NT2/D1 (cell line): Measurements from ENCODE around the gene SVOP.

Experiments used
- DNase-seq: peaks from one replicate; pipeline ENCODE4 v3.0.0-alpha.2; 2011; ENCODE audit warnings: low read depth, low spot score
- H3K27me3 ChIP-seq: 2 replicates; pipeline ENCODE4 v1.6.0; 2011; ENCODE audit warnings: mild to moderate bottlenecking; ENCODE audit not compliant: insufficient read length, insufficient read depth
- H3K36me3 ChIP-seq: 2 replicates; pipeline ENCODE4 v1.6.1; 2011; ENCODE audit warnings: mild to moderate bottlenecking, low read length, mixed read lengths; ENCODE audit not compliant: insufficient read depth, insufficient read length
- H3K4me1 ChIP-seq: 2 replicates; pipeline ENCODE4 v1.5.1; 2011; ENCODE audit not compliant: insufficient read depth, insufficient read length
- H3K4me3 ChIP-seq: 2 replicates; pipeline ENCODE4 v1.5.1; 2011; ENCODE audit warnings: low read depth; ENCODE audit not compliant: insufficient read length
- H3K9ac ChIP-seq: 2 replicates; pipeline ENCODE4 v1.6.0; 2011; ENCODE audit warnings: low read depth; ENCODE audit not compliant: insufficient read length
- H3K9me3 ChIP-seq: 2 replicates; pipeline ENCODE4 v1.5.1; 2011; ENCODE audit warnings: mild to moderate bottlenecking, low read length; ENCODE audit not compliant: insufficient read depth
- SUZ12 ChIP-seq: IDR thresholded peaks from 2 replicates; pipeline ENCODE4 v1.6.1; 2011; ENCODE audit not compliant: insufficient read length, insufficient read depth; ENCODE audit errors: extremely low read depth
- YY1 ChIP-seq: IDR thresholded peaks from 2 replicates; pipeline ENCODE4 v1.6.1; 2011; ENCODE audit not compliant: insufficient read length, insufficient read depth
- ZNF274 ChIP-seq: IDR thresholded peaks from 2 replicates; pipeline ENCODE4 v1.6.1; 2011; ENCODE audit warnings: mild to moderate bottlenecking, low read depth, low read length

The SVOP gene

DNA sequence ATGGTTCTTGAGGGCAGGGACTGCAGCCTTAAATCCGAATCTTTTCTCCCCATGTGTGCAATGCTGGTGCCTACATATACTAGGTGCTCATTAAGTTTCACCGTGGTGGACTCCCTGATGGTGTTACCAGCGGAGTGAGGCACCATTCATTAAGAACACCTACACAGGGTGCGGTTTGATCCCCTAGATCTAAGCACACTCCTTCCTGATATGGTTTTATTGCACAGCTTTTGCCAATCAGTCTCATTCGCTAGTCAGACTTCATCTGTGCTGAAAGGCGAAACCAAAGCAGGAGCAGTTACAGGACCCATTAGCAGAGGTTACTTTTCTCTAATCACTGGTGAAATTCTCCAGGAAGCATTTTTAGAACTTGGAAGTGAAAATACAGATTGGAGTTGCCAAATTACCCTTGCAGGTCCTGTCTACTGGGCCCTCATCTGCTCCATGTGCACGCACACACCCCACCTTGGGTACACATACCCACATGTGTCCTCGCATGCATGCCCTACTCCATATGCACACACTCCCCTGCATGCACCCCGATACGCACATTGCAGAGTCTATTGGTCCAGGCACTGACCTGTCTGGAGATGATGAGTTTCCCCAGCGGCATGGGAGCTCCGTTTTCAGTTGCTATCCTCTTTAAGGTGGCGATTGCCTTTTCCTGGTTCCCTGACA, 82.5 kb downstream of the SVOP start:
- TF ChIP-seq YY1 = no peak
- TF ChIP-seq SUZ12 = no peak
- no peak for TF ChIP-seq ZNF274
- no peaks in the 10 kb centered on the region for H3K4me1 ChIP-seq
- no peak overlapping the region for H3K9ac ChIP-seq
- no peak overlapping the region for H3K4me3 ChIP-seq
- H3K36me3 ChIP-seq = no peaks in the 10 kb centered on the region
- no peaks in the 10 kb centered on the region for H3K9me3 ChIP-seq
- no peaks in the 10 kb centered on the region for H3K27me3 ChIP-seq
- DNase-seq = no peak

DNA sequence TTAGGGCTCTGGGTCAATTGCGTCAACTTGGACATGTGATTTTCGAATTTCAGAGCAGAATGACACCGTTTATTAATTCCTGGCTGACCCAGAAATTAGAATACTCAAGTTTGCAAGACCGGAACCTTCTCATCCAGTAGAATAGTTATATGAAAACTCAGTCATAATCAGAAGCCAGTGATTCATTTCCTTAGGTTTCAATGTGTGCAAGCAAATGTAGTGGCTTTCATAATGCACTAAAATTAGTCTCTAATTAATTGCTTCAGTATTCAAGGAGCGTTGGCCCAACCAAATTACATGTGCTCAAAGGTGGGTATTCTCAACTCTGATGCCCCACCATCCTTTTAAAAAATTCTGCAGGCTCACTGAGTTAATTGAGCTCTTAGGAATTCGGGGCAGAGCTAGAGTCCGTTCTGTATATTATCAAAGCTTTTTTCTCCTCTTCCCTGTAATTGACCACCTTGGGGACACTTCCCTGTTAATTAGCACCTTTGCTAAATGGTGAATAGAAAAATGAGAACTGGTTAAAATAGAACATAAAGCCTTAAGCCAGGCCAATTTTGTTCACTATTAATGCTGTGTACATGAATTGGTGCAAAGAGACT, 85.6 kb downstream of the SVOP start:
- Histone ChIP-seq H3K36me3 (no peaks in the 10 kb centered on the region), H3K27me3 (no peaks in the 10 kb centered on the region), H3K9ac (no peak overlapping the region), H3K4me1 (no peaks in the 10 kb centered on the region), H3K9me3 (no peaks in the 10 kb centered on the region), H3K4me3 (no peak overlapping the region)
- TF ChIP-seq ZNF274 (no peak), YY1 (no peak), SUZ12 (no peak)
- no peak for DNase-seq

DNA sequence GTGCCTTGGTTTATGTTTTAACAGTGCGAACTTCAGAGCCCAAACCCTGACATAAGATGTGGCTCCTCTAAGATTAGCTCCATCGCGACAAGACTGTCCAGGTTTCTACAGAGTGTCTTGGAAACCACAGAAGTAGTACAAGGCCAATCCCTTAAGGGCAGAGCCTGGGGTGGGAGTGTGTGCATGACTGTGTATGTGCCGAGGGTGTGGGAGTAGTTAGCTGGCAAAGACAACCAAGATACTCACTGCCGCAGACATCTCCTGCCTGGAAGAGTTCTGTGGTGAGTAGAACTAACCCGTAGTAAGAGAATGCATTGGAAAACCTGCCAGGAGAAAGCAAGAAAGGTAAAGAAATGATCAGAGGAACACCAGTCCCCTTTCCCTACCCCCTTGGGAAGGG, 86.9 kb downstream of the SVOP start:
- H3K27me3 ChIP-seq = no peaks in the 10 kb centered on the region
- TF ChIP-seq SUZ12 (no peak), YY1 (no peak), ZNF274 (no peak)

DNA sequence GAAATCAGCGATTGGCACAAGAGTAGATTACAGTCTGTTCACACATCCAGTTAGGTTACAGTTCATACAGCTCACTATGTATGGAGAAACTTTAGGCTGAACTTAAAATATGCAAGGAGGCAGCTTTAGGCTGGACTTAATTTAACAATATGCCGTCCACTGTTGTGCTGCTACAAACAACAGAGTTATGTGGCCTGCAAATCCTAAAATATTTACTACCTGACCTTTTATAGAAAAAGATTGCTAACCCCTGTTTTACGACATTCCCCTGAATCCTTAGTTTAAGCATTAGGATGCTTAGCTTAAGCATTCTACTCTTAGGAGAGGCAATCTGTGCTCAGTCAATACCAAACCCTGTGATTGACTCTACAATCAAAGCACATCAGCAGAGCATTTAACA, 90.1 kb downstream of the SVOP start:
- no peaks in the 10 kb centered on the region for H3K4me1 ChIP-seq
- peaks cover 11% of the 10 kb centered on the region; the same call in 1 of the 2 replicates for H3K9me3 ChIP-seq
- no peaks in the 10 kb centered on the region for H3K27me3 ChIP-seq
- H3K9ac ChIP-seq = no peak overlapping the region
- DNase-seq = no peak
- H3K4me3 ChIP-seq = no peak overlapping the region
- H3K36me3 ChIP-seq = no peaks in the 10 kb centered on the region
- TF ChIP-seq SUZ12 = no peak
- TF ChIP-seq ZNF274 = no peak
- no peak for TF ChIP-seq YY1

More for the DNA sequence above, 86.9 kb downstream of the SVOP start:
- DNase-seq = no peak
- no peak overlapping the region for H3K9ac ChIP-seq
- no peaks in the 10 kb centered on the region for H3K4me1 ChIP-seq
- H3K4me3 ChIP-seq = no peak overlapping the region
- no peaks in the 10 kb centered on the region for H3K9me3 ChIP-seq
- no peaks in the 10 kb centered on the region for H3K36me3 ChIP-seq

DNA sequence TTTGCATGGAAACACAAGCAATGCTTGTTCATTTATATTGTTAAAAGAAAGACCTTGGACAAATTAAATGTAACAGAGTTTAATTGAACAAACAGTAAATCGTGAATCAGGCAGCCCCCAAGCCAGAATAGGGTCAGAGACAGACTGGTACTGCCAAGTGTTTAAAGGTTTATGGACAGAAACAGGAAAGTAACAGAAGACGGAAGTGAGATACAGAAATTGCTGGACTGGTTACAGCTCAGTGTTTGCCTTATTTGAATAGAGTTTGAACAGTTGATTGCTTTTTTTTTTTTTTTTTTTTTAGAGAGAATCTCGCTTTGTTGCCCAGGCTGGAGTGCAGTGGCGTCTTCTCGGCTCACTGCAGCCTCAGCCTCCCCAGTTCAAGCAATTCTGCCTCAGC, 90.7 kb downstream of the SVOP start:
- H3K9me3 ChIP-seq = peaks cover 11% of the 10 kb centered on the region; the same call in 1 of the 2 replicates
- H3K36me3 ChIP-seq = no peaks in the 10 kb centered on the region
- H3K4me1 ChIP-seq = no peaks in the 10 kb centered on the region
- no peak for DNase-seq
- no peak overlapping the region for H3K9ac ChIP-seq
- TF ChIP-seq ZNF274 (no peak), YY1 (no peak), SUZ12 (no peak)
- no peaks in the 10 kb centered on the region for H3K27me3 ChIP-seq
- H3K4me3 ChIP-seq = no peak overlapping the region

DNA sequence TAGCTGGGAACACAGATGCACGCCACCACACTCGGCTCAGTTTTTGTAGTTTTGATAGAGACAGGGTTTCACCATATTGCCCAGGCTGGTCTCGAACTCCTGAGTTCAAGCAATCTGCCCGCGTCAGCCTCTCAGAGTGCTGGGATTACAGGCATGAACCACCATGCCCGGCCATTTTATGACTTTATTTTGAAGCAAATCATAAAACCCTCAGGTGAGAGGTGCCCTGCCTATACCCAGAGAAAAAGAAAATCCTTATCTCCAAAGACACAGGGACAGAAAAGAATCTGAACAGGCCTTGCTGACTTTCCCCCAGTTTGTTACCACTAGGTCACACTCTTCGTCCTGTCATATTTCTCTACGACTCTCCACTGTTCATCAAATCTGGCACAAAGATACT, 92.2 kb downstream of the SVOP start:
- no peaks in the 10 kb centered on the region for H3K36me3 ChIP-seq
- no peak overlapping the region for H3K4me3 ChIP-seq
- TF ChIP-seq YY1 (no peak), ZNF274 (no peak), SUZ12 (no peak)
- no peaks in the 10 kb centered on the region for H3K27me3 ChIP-seq
- no peak overlapping the region for H3K9ac ChIP-seq
- H3K9me3 ChIP-seq = peaks cover 11% of the 10 kb centered on the region; the same call in 1 of the 2 replicates
- no peaks in the 10 kb centered on the region for H3K4me1 ChIP-seq
- no peak for DNase-seq

DNA sequence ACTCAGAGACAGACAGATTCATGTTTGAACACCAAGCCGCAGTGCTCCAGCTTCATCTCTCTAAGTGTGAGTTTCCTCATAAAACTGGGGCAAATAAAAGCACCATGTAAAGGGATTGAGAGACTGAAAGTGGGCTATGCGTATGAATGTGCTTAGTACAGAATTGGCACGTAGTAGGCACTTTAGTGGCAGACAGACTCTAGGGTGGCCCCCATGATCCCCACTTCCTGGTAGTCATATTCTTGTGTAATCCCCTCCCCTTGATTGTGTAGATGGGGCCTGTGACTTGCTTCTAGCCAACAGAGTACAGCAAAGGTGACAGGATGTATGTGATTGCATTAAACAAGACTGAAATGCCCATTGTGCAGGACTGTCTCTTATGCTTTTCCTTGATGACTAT, 98.0 kb downstream of the SVOP start:
- Histone ChIP-seq H3K27me3 (no peaks in the 10 kb centered on the region), H3K4me3 (no peak overlapping the region), H3K9ac (no peak overlapping the region), H3K9me3 (peaks cover 19% of the 10 kb centered on the region; the same call in 1 of the 2 replicates), H3K36me3 (no peaks in the 10 kb centered on the region), H3K4me1 (no peaks in the 10 kb centered on the region)
- no peak for DNase-seq
- no peak for TF ChIP-seq YY1
- no peak for TF ChIP-seq SUZ12
- TF ChIP-seq ZNF274 = no peak
